Neural progenitor cell (in vitro differentiated cells): Measurements from ENCODE around the gene GABBR2.

ENCODE experiments used
- EZH2 ChIP-seq: fragments of 200-600 bp; sonication (generic); IDR thresholded peaks from 2 replicates; pipeline ENCODE4 v1.6.1; 2017; ENCODE audit warnings: antibody characterized with exemption, mild to moderate bottlenecking, moderate library complexity
- TF ChIP-seq, protein P1 (sequence below): fragments of 200-600 bp; sonication (generic); IDR thresholded peaks from 2 replicates; pipeline ENCODE4 v1.5.1; 2017; ENCODE audit warnings: antibody characterized with exemption, mild to moderate bottlenecking

DNA sequence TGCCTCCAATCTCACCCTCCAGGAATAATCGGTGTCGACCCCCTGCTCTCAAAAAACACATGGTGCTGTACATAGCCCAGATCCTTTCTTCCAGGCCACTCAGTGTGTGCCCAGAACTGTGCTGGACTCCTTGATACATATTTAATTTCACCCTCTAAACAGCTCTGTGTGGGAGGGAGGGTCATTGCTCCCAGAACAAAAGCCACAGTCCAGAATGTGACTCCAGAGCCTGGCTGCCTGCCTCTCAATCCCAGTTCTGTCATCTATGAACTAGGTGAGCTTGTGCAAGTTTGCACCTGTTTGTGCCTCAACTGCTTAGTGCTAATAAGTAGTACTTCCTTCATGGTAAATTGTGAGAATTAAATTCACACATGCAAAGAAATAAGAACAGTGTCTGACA is 93.1 kb downstream of the GABBR2 start:
- TF ChIP-seq EZH2, result no peak
- TF ChIP-seq, protein P1, sequence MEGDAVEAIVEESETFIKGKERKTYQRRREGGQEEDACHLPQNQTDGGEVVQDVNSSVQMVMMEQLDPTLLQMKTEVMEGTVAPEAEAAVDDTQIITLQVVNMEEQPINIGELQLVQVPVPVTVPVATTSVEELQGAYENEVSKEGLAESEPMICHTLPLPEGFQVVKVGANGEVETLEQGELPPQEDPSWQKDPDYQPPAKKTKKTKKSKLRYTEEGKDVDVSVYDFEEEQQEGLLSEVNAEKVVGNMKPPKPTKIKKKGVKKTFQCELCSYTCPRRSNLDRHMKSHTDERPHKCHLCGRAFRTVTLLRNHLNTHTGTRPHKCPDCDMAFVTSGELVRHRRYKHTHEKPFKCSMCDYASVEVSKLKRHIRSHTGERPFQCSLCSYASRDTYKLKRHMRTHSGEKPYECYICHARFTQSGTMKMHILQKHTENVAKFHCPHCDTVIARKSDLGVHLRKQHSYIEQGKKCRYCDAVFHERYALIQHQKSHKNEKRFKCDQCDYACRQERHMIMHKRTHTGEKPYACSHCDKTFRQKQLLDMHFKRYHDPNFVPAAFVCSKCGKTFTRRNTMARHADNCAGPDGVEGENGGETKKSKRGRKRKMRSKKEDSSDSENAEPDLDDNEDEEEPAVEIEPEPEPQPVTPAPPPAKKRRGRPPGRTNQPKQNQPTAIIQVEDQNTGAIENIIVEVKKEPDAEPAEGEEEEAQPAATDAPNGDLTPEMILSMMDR, result no peak
